IPS DF 4.7 (cell line): ENCODE data around the gene PCDHB12.

Experiments
- DNase-seq: peaks from one replicate; pipeline ENCODE4 v3.0.0-alpha.2; 2013; ENCODE audit warnings: low spot score; ENCODE audit errors: extremely low read depth

PCDHB12 gene

DNA sequence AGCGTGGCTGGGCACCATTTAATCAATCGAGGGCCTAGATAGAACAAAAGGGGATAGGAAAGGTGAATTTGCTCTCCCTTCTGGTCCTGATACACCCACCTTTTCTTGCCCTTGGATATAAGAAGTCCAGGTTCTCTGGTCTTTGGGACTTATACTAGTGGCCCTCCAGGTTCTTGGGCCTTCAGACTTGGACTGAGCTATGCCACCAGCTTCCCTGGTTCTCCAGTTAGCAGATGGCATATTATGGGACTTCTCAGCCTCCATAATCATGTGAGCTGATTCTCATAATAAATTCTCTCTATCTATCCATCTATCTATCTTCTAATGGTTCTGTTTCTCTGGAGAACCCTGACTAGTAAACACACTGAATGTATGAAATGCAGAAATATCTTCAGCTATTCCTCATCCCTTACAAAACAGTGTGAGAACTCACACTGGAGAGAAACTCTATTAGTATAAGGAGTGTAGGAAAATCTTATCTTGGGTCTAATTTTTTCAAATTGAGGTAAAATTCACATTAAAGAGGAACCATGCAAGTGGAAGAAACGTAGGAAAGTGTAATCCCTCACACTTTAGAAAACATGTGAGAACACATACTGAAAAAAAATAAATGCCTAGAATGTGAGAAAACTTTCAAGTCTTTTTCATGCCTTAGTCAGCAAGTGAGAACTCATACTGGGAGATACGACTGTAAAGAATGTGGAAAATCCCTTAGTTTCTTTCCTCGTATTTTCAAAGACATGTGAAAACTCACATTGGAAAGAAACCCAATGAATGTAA is 52.1 kb downstream of the PCDHB12 start:
- no peak for DNase-seq

DNA sequence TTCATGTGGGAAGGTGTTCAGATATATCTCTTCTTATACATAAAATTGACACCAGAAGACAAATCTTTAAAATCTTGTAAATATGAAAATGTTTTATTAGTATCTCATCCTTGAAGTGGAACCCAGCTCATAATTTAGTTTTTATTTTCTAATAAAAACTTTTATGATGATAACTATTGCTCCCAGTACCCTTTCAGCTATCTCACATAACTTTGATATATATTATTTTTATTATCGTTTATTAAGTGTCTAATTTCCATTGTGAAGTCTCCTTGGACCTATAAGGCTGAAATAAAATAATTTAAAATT is 52.7 kb downstream of the PCDHB12 start:
- no peak for DNase-seq
